Left lung (tissue), 10 donors: Measurements from ENCODE around the gene PPP2R5B. TPM values are rescaled to one million over a fixed set of nuclear protein-coding genes. Genes with fewer than 3 reads are reported as not detected.

Experiments used
- ATAC-seq: fragments of 200-7000 bp; cut with Tn5 transposase; one replicate; pipeline ENCODE4 v1.9.1; 2020; ENCODE audit warnings: moderate library complexity
- DNase-seq, 4 donors: peaks; one replicate each; pipeline ENCODE4 v3.0.0-alpha.2; 2013 to 2020
- H3K27ac ChIP-seq, 2 donors: fragments of 200-600 bp; sonication (generic) in 1 of 2; one replicate each; pipeline versions ENCODE4 v1.5.0 to v1.8.0; 2020 to 2021
- H3K27me3 ChIP-seq, 2 donors: fragments of 200-600 bp; sonication (generic) in 1 of 2; one replicate each; pipeline versions ENCODE4 v1.5.0 to v1.8.0; 2020 to 2021
- H3K36me3 ChIP-seq, 2 donors: fragments of 200-600 bp; sonication (generic) in 1 of 2; one replicate each; pipeline versions ENCODE4 v1.5.0 to v1.8.0; 2020 to 2021
- H3K4me1 ChIP-seq, 2 donors: fragments of 200-600 bp; one replicate each; pipeline ENCODE4 v1.8.0; 2021
- H3K4me3 ChIP-seq, 2 donors: fragments of 200-600 bp; sonication (generic) in 1 of 2; one replicate each; pipeline versions ENCODE4 v1.5.0 to v1.8.0; 2020 to 2021; ENCODE audit warnings: mild to moderate bottlenecking in 1 of 2
- H3K9me3 ChIP-seq, 2 donors: fragments of 200-600 bp; sonication (generic) in 1 of 2; one replicate each; pipeline versions ENCODE4 v1.5.0 to v1.8.0; 2020 to 2021
- intact Hi-C, 2 donors: fragments of 100-400 bp; cut with DNase I; formaldehyde crosslinking; loops; one replicate each; pipeline versions ENCODE4 v1.11.2 to v1.14.2; 2022
- polyA plus RNA-seq, 6 donors: library from polyadenylated mRNA; unstranded; fragments of 120-200 nt; gene quantifications; one replicate each; pipeline ENCODE4 v1.2.1, GENCODE V29; 2013; ENCODE audit not compliant: insufficient read length in 6 of 6
- total RNA-seq, 2 donors: library from RNA; stranded (reverse); fragmentation: NEBNext Ultra II Directional; extraction: Animal tissue kit (Norgen Biotek cat#: 25700); gene quantifications; one replicate each; pipeline ENCODE4 v1.2.1, GENCODE V29; 2021
- TF ChIP-seq, protein P1 (sequence below), 2 donors: fragments of 200-600 bp; sonication (generic) in 1 of 2; IDR thresholded peaks; one replicate each; pipeline versions ENCODE4 v1.5.0 to v1.8.0; 2021; ENCODE audit warnings: antibody characterized with exemption in 2 of 2
- donor health status: DM: no; HTN: yes; CAD: no.
- donor health status: DM: no; HTN: no; CAD: no.

PPP2R5B gene
- total and polyA plus RNA-seq, 8 donors = 12.1 to 29.9 (median 14.1) TPM

DNA sequence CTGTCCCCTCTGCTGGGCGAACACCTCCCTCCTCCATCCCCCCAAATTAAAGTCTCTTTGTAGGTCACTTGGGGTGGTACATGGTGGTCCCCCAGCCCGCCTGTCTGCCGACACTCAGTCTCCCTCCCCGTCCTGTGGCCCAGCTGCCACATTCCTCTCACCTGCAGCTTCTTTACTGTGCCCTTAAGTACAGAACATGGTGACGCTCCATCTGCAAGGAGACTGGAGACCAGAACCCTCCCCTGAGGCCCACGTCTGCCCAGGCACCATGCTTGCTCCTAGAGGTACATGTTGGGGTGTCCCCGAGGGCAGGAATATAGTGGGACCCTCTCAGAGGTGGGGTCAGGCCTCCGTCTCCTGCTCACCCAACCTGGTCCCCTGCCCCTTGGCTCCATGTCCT is 40.5 kb upstream of the PPP2R5B start:
- TF ChIP-seq, protein P1, sequence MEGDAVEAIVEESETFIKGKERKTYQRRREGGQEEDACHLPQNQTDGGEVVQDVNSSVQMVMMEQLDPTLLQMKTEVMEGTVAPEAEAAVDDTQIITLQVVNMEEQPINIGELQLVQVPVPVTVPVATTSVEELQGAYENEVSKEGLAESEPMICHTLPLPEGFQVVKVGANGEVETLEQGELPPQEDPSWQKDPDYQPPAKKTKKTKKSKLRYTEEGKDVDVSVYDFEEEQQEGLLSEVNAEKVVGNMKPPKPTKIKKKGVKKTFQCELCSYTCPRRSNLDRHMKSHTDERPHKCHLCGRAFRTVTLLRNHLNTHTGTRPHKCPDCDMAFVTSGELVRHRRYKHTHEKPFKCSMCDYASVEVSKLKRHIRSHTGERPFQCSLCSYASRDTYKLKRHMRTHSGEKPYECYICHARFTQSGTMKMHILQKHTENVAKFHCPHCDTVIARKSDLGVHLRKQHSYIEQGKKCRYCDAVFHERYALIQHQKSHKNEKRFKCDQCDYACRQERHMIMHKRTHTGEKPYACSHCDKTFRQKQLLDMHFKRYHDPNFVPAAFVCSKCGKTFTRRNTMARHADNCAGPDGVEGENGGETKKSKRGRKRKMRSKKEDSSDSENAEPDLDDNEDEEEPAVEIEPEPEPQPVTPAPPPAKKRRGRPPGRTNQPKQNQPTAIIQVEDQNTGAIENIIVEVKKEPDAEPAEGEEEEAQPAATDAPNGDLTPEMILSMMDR (IDR thresholded peaks at IDR 0.05) = no peak
- ATAC-seq (no peak), DNase-seq (no peak)
- H3K4me3 ChIP-seq = no peak overlapping the region
- H3K4me1 ChIP-seq = peaks cover 7 to 74% of the 10 kb centered on the region in 2 donors
- no peaks in the 10 kb centered on the region for H3K27me3 ChIP-seq
- intact Hi-C loops = no loop called here
- H3K36me3 ChIP-seq = no peaks in the 10 kb centered on the region
- H3K27ac ChIP-seq = no peak overlapping the region
- H3K9me3 ChIP-seq = no peaks in the 10 kb centered on the region

DNA sequence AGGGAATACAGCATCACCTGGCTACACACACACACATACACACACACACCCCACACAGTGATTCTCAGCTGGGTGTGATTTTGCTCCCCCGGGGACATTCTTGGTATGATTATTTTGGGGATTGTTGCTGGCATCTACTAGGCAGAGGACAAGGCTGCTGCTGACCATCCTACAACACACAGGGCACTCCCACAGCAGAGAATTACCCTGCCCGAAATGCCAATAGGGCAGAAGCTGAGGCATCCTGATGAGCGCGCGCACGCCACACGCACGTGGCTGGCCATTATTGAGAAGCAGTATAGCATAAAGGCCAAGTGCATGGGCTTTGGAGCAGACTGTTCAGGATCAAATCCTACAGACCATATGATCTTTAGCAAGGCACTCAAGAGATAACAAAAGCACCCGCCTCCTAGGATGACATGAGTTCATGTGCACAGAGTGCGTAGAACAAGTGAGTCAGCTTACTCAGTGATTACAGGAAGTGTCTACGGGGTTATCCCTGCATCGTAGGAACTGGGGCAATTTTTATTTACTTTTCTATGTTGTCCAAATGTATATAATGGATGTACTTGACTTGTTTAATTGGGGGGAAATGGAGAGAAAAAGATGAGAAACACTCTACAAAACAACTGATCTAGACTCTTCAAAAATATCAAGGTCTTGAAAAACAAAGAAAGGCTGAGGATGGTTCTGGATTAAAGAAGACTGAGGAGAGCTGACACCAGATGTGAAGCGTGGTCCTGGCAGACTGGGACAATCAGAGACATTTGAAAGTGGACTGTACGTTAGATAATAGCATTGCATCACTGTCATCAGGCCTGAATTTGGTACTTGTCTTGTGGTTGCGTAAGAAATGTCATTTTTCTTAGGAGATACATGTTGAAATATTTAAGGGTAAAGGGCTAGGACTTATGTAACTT is 38.9 kb upstream of the PPP2R5B start:
- H3K36me3 ChIP-seq = no peaks in the 10 kb centered on the region
- ATAC-seq = peak; percentile 48
- intact Hi-C loops = no loop called here
- H3K9me3 ChIP-seq = no peaks in the 10 kb centered on the region
- no peaks in the 10 kb centered on the region for H3K27me3 ChIP-seq
- H3K27ac ChIP-seq = peak overlapping the region in 1 of 2 donors; percentile 79
- H3K4me1 ChIP-seq = peaks cover 0 to 58% of the 10 kb centered on the region in 2 donors
- H3K4me3 ChIP-seq = no peak overlapping the region
- peak in 1 of 4 donors; percentile 46 for DNase-seq
- TF ChIP-seq, protein P1 (IDR thresholded peaks at IDR 0.05) = no peak

DNA sequence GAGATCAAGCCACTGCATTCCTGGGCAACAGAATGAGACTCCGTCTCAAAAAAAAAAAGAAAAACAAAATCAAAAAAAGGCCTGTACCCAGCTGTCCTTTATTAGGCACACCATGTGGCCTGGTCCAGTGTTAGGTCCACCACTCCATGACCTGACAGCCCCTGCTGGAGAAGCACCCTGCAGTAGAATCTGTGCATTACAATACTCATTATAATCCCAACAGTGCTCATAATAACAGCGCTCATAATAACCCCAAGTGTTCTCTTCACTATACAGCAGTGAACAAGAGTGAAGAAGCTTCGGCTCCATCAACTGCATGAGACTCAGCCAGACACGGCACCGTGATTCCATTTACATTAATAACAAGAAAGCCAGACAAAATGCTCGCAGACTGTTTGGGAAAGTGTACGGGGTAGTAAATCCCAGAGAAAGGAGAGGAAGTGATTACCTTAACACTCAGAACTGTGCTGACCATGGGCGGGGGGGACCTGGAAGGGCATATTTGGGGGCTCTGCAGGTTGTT is 37.2 kb upstream of the PPP2R5B start:
- peak overlapping the region in 1 of 2 donors; percentile 69 for H3K27ac ChIP-seq
- H3K36me3 ChIP-seq = no peaks in the 10 kb centered on the region
- peak overlapping the region in 1 of 2 donors; percentile 18 for H3K4me3 ChIP-seq
- no peaks in the 10 kb centered on the region for H3K27me3 ChIP-seq
- DNase-seq (no peak), ATAC-seq (no peak)
- TF ChIP-seq, protein P1 (IDR thresholded peaks at IDR 0.05) = no peak
- H3K4me1 ChIP-seq = peaks cover 0 to 50% of the 10 kb centered on the region in 2 donors
- H3K9me3 ChIP-seq = no peaks in the 10 kb centered on the region
- intact Hi-C loops = no loop called here

DNA sequence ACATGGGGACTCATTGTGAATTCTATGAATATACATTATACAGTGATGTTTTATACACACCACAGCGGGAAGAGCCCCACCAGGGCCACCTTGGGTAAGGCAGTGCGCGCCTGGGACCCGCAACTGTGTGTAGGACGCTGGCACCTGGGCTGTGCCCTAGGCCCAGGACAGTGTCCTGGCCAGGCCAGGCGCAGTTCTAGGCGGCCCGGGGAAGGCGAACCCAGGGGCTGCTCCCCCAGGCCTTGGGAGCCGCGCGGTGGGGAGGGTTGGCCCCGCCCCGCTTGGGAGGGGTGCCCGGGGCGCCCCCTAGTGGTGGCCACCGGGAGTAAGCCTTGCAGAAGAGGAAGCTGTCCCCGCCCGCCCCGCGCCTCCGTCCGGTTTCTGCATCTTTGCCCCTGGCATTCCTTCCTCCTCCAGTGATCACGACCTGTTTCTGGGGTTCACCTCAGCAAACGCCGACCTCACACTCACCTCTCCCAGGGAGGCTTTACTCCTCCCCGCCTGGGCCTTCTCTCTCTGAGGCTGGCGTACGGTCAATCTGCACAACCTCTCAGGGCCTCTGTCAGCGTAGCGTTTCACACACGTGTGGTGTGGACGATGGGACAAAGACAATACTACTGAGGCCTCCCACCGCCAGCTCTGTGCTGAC is 36.6 kb upstream of the PPP2R5B start:
- H3K4me3 ChIP-seq = peak overlapping the region in 1 of 2 donors; percentile 18
- intact Hi-C loops = no loop called here
- H3K4me1 ChIP-seq = peaks cover 0 to 50% of the 10 kb centered on the region in 2 donors
- TF ChIP-seq, protein P1 (IDR thresholded peaks at IDR 0.05) = peak; percentile 97 to 100
- no peaks in the 10 kb centered on the region for H3K9me3 ChIP-seq
- peak; percentile 95 for ATAC-seq
- no peaks in the 10 kb centered on the region for H3K27me3 ChIP-seq
- H3K27ac ChIP-seq = peak overlapping the region in 1 of 2 donors; percentile 69
- DNase-seq = peak in 3 of 4 donors; percentile 66 to 99 (median 84)
- no peaks in the 10 kb centered on the region for H3K36me3 ChIP-seq

DNA sequence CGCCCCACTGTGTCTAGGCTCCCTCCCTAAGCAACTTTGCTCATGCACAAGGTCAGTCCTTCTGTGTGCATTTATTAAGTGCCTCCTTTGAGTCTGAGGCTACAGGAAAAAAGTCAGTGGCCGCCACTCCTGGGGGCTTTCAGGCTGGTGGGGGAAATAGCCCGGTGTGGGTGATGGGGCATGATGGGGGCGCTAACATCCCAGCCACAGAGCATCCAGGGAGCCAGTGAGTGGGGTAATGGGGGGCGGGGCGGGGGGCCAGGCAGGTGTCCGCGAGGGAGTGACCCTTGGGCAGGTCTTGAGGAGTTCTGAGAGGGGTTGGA is 36.1 kb upstream of the PPP2R5B start:
- peak overlapping the region in 1 of 2 donors; percentile 18 for H3K4me3 ChIP-seq
- H3K27ac ChIP-seq = peak overlapping the region in 1 of 2 donors; percentile 69
- intact Hi-C loops = no loop called here

More for the DNA sequence above, 36.1 kb upstream of the PPP2R5B start:
- ATAC-seq (no peak), DNase-seq (no peak)
- Histone ChIP-seq H3K36me3 (no peaks in the 10 kb centered on the region), H3K27me3 (no peaks in the 10 kb centered on the region), H3K9me3 (no peaks in the 10 kb centered on the region), H3K4me1 (peaks cover 0 to 52% of the 10 kb centered on the region in 2 donors)
- TF ChIP-seq, protein P1 (IDR thresholded peaks at IDR 0.05) = no peak
